OCI-LY3 (cell line): ENCODE measurements around the gene TRAPPC12.

Experiments used
- H2AFZ ChIP-seq: fragments of 200-600, 300-600 bp; shearing (Covaris generic); 2 replicates; pipeline ENCODE4 v1.6.0; 2014; ENCODE audit warnings: antibody characterized with exemption, low read depth, low read length
- H3K27ac ChIP-seq: fragments of 200-600, 300-600 bp; sonication (generic); 2 replicates; pipeline ENCODE4 v1.5.1; 2014; ENCODE audit warnings: mild to moderate bottlenecking, low read length, moderate library complexity, mixed read lengths
- H3K27me3 ChIP-seq: fragments of 200-600, 300-600 bp; sonication (generic); 2 replicates; pipeline ENCODE4 v1.6.1; 2014; ENCODE audit warnings: low read depth, low read length, mixed read lengths
- H3K36me3 ChIP-seq: fragments of 200-600, 300-600 bp; sonication (generic); replicated peaks from 2 replicates; pipeline ENCODE3; 2014; ENCODE audit warnings: low read depth, low read length, mixed read lengths
- H3K4me1 ChIP-seq: fragments of 300-600, 200-600 bp; sonication (generic); 2 replicates; pipeline ENCODE4 v1.6.1; 2014; ENCODE audit warnings: low read length, mixed read lengths
- H3K4me2 ChIP-seq: fragments of 200-600, 300-600 bp; sonication (generic); 2 replicates; pipeline ENCODE4 v1.6.1; 2014; ENCODE audit warnings: low read length, mixed read lengths
- H3K4me3 ChIP-seq: fragments of 300-600, 200-600 bp; sonication (generic); 2 replicates; pipeline ENCODE4 v1.5.1; 2014; ENCODE audit warnings: antibody characterized with exemption, mild to moderate bottlenecking, low read length, moderate library complexity
- H3K79me2 ChIP-seq: fragments of 300-600, 200-600 bp; shearing (Covaris generic); 2 replicates; pipeline ENCODE4 v1.6.1; 2014; ENCODE audit warnings: mild to moderate bottlenecking, low read length, mixed read lengths
- H3K9ac ChIP-seq: fragments of 300-600, 200-600 bp; shearing (Covaris generic); 2 replicates; pipeline ENCODE4 v1.6.0; 2014; ENCODE audit warnings: mild to moderate bottlenecking, low read length, moderate library complexity
- H3K9me3 ChIP-seq: fragments of 200-600, 300-600 bp; shearing (Covaris generic); 2 replicates; pipeline ENCODE4 v1.6.1; 2014; ENCODE audit warnings: low read length, mixed read lengths; ENCODE audit not compliant: insufficient read depth
- H4K20me1 ChIP-seq: fragments of 200-600, 300-600 bp; sonication (generic); 2 replicates; pipeline ENCODE4 v1.6.1; 2016; ENCODE audit warnings: low read length, mixed read lengths; ENCODE audit not compliant: insufficient read depth
- CTCF ChIP-seq: fragments of 200-600, 300-600 bp; sonication (generic); IDR thresholded peaks from 2 replicates; pipeline ENCODE4 v1.5.1; 2014; ENCODE audit warnings: antibody characterized with exemption, low read length, low read depth
- EZH2phosphoT487 ChIP-seq: fragments of 200-600 bp; shearing (Covaris generic); IDR thresholded peaks from 2 replicates; pipeline ENCODE4 v1.6.1; 2018; ENCODE audit warnings: antibody characterized with exemption, mixed run types, low read depth

TRAPPC12 gene

GRCh38 chr2:3522961-3523421, 143.5 kb downstream of the TRAPPC12 start:
- H3K27me3 ChIP-seq: no peaks in the 10 kb centered on the region
- H3K4me3 ChIP-seq: no peak overlapping the region
- TF ChIP-seq EZH2phosphoT487 (no peak), CTCF (no peak)
- no peaks in the 10 kb centered on the region for H3K9me3 ChIP-seq
- no peak overlapping the region for H2AFZ ChIP-seq
- peaks cover 11% of the 10 kb centered on the region for H3K4me1 ChIP-seq
- H3K9ac ChIP-seq: no peak overlapping the region
- H3K79me2 ChIP-seq: peaks cover 20% of the 10 kb centered on the region
- H3K27ac ChIP-seq: no peak overlapping the region
- peaks cover 9% of the 10 kb centered on the region for H3K36me3 ChIP-seq
- no peak overlapping the region for H3K4me2 ChIP-seq
- peaks cover 4% of the 10 kb centered on the region for H4K20me1 ChIP-seq

GRCh38 chr2:3523551-3524041, 144.1 kb downstream of the TRAPPC12 start:
- H2AFZ ChIP-seq: no peak overlapping the region
- H3K27me3 ChIP-seq: no peaks in the 10 kb centered on the region
- no peak overlapping the region for H3K4me2 ChIP-seq
- TF ChIP-seq CTCF (no peak), EZH2phosphoT487 (no peak)
- no peak overlapping the region for H3K4me3 ChIP-seq
- no peaks in the 10 kb centered on the region for H4K20me1 ChIP-seq
- no peak overlapping the region for H3K9ac ChIP-seq
- H3K36me3 ChIP-seq: peaks cover 9% of the 10 kb centered on the region
- H3K9me3 ChIP-seq: no peaks in the 10 kb centered on the region
- peaks cover 9% of the 10 kb centered on the region for H3K4me1 ChIP-seq
- no peak overlapping the region for H3K27ac ChIP-seq
- H3K79me2 ChIP-seq: peaks cover 14% of the 10 kb centered on the region

GRCh38 chr2:3526871-3527270, 147.4 kb downstream of the TRAPPC12 start:
- H4K20me1 ChIP-seq: no peaks in the 10 kb centered on the region
- no peaks in the 10 kb centered on the region for H3K9me3 ChIP-seq
- peaks cover 9% of the 10 kb centered on the region for H3K36me3 ChIP-seq
- no peaks in the 10 kb centered on the region for H3K79me2 ChIP-seq
- H3K4me3 ChIP-seq: no peak overlapping the region
- no peak overlapping the region for H2AFZ ChIP-seq
- no peak overlapping the region for H3K27ac ChIP-seq
- no peaks in the 10 kb centered on the region for H3K4me1 ChIP-seq
- no peaks in the 10 kb centered on the region for H3K27me3 ChIP-seq
- H3K9ac ChIP-seq: no peak overlapping the region
- no peak for TF ChIP-seq CTCF
- no peak for TF ChIP-seq EZH2phosphoT487
- H3K4me2 ChIP-seq: no peak overlapping the region

- no peak overlapping the region for H3K4me2 ChIP-seq
- H4K20me1 ChIP-seq: no peaks in the 10 kb centered on the region
- H3K4me1 ChIP-seq: no peaks in the 10 kb centered on the region
- no peak overlapping the region for H3K4me3 ChIP-seq
- no peaks in the 10 kb centered on the region for H3K9me3 ChIP-seq
- no peak overlapping the region for H3K9ac ChIP-seq
- H3K79me2 ChIP-seq: no peaks in the 10 kb centered on the region
- no peaks in the 10 kb centered on the region for H3K27me3 ChIP-seq
- peaks cover 9% of the 10 kb centered on the region for H3K36me3 ChIP-seq
- H2AFZ ChIP-seq: no peak overlapping the region
- TF ChIP-seq EZH2phosphoT487 (no peak), CTCF (no peak)
- H3K27ac ChIP-seq: no peak overlapping the region
Observed at GRCh38 chr2:3527886-3528785, 148.6 kb downstream of the TRAPPC12 start.
